ENCODE results near the gene IL23R. TPM values are rescaled to one million over a fixed set of nuclear protein-coding genes. Genes with fewer than 3 reads are reported as not detected.

IL23R gene
- total RNA-seq, 1 donor from 2014 or later, result not detected

GRCh38 chr1:67239738-67240137, 73.5 kb downstream of the IL23R start:
- no peak for DNase-seq (ENCODE audit: low read depth)

GRCh38 chr1:67241200-67241746, 75.0 kb downstream of the IL23R start:
- no peak for DNase-seq (ENCODE audit: low read depth)

- DNase-seq (ENCODE audit: low read depth), result no peak
These were observed 75.8 kb downstream of the IL23R start for GRCh38 chr1:67242016-67242415.

- no peak for DNase-seq (ENCODE audit: low read depth)
These were observed 83.9 kb downstream of the IL23R start for GRCh38 chr1:67250051-67250653.

GRCh38 chr1:67256291-67257172, 90.3 kb downstream of the IL23R start:
- DNase-seq (ENCODE audit: low read depth), result peak; percentile 3

GRCh38 chr1:67257173-67257535, 90.9 kb downstream of the IL23R start:
- DNase-seq (ENCODE audit: low read depth), result no peak

GRCh38 chr1:67261680-67262079, 95.4 kb downstream of the IL23R start:
- DNase-seq (ENCODE audit: low read depth), result no peak

GRCh38 chr1:67262735-67263134, 96.5 kb downstream of the IL23R start:
- no peak for DNase-seq (ENCODE audit: low read depth)

- no peak for DNase-seq (ENCODE audit: low read depth)
These were observed 97.9 kb downstream of the IL23R start for GRCh38 chr1:67264152-67264551.

- DNase-seq (ENCODE audit: low read depth), result no peak
These were observed 98.6 kb downstream of the IL23R start for GRCh38 chr1:67264899-67265298.

GRCh38 chr1:67269061-67269460, 102.8 kb downstream of the IL23R start:
- DNase-seq (ENCODE audit: low read depth), result no peak

GRCh38 chr1:67270541-67270940, 104.3 kb downstream of the IL23R start:
- no peak for DNase-seq (ENCODE audit: low read depth)

GRCh38 chr1:67273591-67273990, 107.3 kb downstream of the IL23R start:
- DNase-seq (ENCODE audit: low read depth), result no peak

GRCh38 chr1:67274623-67275325, 108.5 kb downstream of the IL23R start:
- no peak for DNase-seq (ENCODE audit: low read depth)

- DNase-seq (ENCODE audit: low read depth), result peak; percentile 26
These were observed 114.4 kb downstream of the IL23R start for GRCh38 chr1:67280696-67281095.

GRCh38 chr1:67281244-67281643, 115.0 kb downstream of the IL23R start:
- peak; percentile 55 for DNase-seq (ENCODE audit: low read depth)

GRCh38 chr1:67285780-67286488, 119.7 kb downstream of the IL23R start:
- peak; percentile 94 for DNase-seq (ENCODE audit: low read depth)

- peak; percentile 56 for DNase-seq (ENCODE audit: low read depth)
These were observed 124.0 kb downstream of the IL23R start for GRCh38 chr1:67290236-67290635.

- no peak for DNase-seq (ENCODE audit: low read depth)
These were observed 128.8 kb downstream of the IL23R start for GRCh38 chr1:67294836-67295617.

- DNase-seq (ENCODE audit: low read depth), result no peak
These were observed 132.5 kb downstream of the IL23R start for GRCh38 chr1:67298762-67299161.

GRCh38 chr1:67299296-67299695, 133.0 kb downstream of the IL23R start:
- DNase-seq (ENCODE audit: low read depth), result no peak
